Measurements from ENCODE around the gene TERF2IP.

DNA sequence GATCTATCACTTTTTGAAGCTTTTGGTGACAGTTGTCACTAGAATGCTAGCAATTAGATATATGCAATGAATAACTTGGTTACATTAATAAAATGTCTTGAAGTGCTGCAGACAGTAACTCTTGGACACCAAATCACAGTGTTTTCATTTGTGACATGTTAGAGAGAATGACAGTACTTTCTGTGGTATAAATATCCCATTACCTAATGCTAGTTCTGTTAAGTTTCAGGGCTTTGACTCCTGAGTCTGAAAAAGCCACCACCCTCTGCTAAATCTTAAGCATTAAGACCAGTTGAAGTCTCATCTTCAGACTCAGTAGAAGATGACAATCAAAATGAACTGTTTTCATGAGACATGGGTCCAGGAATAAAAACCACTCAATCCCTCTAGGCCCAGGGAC is 39.8 kb downstream of the TERF2IP start:
- TF ChIP-seq, protein P1, sequence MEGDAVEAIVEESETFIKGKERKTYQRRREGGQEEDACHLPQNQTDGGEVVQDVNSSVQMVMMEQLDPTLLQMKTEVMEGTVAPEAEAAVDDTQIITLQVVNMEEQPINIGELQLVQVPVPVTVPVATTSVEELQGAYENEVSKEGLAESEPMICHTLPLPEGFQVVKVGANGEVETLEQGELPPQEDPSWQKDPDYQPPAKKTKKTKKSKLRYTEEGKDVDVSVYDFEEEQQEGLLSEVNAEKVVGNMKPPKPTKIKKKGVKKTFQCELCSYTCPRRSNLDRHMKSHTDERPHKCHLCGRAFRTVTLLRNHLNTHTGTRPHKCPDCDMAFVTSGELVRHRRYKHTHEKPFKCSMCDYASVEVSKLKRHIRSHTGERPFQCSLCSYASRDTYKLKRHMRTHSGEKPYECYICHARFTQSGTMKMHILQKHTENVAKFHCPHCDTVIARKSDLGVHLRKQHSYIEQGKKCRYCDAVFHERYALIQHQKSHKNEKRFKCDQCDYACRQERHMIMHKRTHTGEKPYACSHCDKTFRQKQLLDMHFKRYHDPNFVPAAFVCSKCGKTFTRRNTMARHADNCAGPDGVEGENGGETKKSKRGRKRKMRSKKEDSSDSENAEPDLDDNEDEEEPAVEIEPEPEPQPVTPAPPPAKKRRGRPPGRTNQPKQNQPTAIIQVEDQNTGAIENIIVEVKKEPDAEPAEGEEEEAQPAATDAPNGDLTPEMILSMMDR (conservative IDR thresholded peaks at IDR 0.05; ENCODE audit: low read length), result no peak
- no peak for TF ChIP-seq EZH2phosphoT487 (IDR thresholded peaks at IDR 0.05; ENCODE audit: borderline replicate concordance, low read depth, low read length)

Data from OCI-LY7 (cell line).